ENCODE measurements around the gene PITHD1. TPM values are rescaled to one million over a fixed set of nuclear protein-coding genes. Genes with fewer than 3 reads are reported as not detected.

Gene PITHD1
- total and polyA plus RNA-seq, 4 experiments from 2014 or later: 65.3 to 82.2 (median 80.2) TPM

GRCh38 chr1:23756676-23757075 lies 21.5 kb upstream of the PITHD1 start:
- Mint-ChIP-seq H3K4me3 (no peak overlapping the region), H3K27me3 (no peaks in the 10 kb centered on the region), H3K9me3 (no peaks in the 10 kb centered on the region), H3K36me3 (peaks cover 52 to 92% of the 10 kb centered on the region in 2 donors), H3K27ac (peak overlapping the region in 1 of 7 donors; percentile 22), H3K4me1 (peaks cover 0 to under 1% (median 0%) of the 10 kb centered on the region in 4 donors)
- H3K27ac ChIP-seq (ENCODE audit: low read depth, low read length): no peak overlapping the region
- H3K4me3 ChIP-seq (ENCODE audit: low read length in 2 of 2): no peak overlapping the region
- DNase-seq: no peak
- H3K27me3 ChIP-seq (ENCODE audit: insufficient read depth, low read length): no peaks in the 10 kb centered on the region
- intact Hi-C loops (cut with micrococcal nuclease): no loop called here
- H3K4me1 ChIP-seq (ENCODE audit: insufficient read depth, low read length): no peaks in the 10 kb centered on the region
- H3K9me3 ChIP-seq (ENCODE audit: control insufficient read depth in 1 of 2, low read length in 2 of 2): no peaks in the 10 kb centered on the region
- ChIA-PET POLR2A (ENCODE audit: partially characterized antibody) (interaction anchor here (1.5 kb wide), 1 partner anchor 13 kb away, joined by 4 read pairs; the partner anchor contains the start of gene ELOA), CTCF (ENCODE audit: partially characterized antibody) (no interaction called here)
- H3K36me3 ChIP-seq (ENCODE audit: insufficient read depth, low read length): peaks cover 84% of the 10 kb centered on the region

DNA sequence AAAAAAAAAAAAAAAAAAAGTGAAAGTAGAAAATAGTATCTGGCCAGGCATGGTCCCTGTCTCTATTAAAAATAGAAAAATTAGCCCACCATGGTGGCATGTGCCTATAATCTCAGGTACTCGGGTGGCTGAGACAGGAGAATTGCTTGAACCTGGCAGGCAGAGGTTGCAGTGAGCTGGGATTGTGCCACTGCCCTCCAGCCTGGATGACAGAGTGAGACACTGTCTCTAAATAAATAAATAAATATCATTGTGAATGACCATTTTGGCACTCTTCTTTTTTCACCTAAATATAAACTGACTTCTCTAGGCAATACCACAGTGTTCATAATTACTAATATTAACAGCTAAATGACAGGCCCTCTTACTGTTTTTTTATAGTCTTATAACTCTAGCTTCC lies 20.4 kb upstream of the PITHD1 start:
- Histone ChIP-seq H3K4me3 (ENCODE audit: low read length in 2 of 2) (no peak overlapping the region), H3K9me3 (ENCODE audit: control insufficient read depth in 1 of 2, low read length in 2 of 2) (no peaks in the 10 kb centered on the region), H3K27me3 (ENCODE audit: insufficient read depth, low read length) (no peaks in the 10 kb centered on the region), H3K27ac (ENCODE audit: low read depth, low read length) (no peak overlapping the region), H3K36me3 (ENCODE audit: insufficient read depth, low read length) (peaks cover 73% of the 10 kb centered on the region), H3K4me1 (ENCODE audit: insufficient read depth, low read length) (no peaks in the 10 kb centered on the region)
- Mint-ChIP-seq H3K4me1 (no peaks in the 10 kb centered on the region), H3K9me3 (no peaks in the 10 kb centered on the region), H3K27ac (no peak overlapping the region), H3K4me3 (no peak overlapping the region), H3K36me3 (peaks cover 55 to 94% of the 10 kb centered on the region in 2 donors), H3K27me3 (no peaks in the 10 kb centered on the region)
- ChIA-PET CTCF (ENCODE audit: partially characterized antibody) (interaction anchor here (1.3 kb wide), 2 partner anchors 10 to 54 kb away, joined by 3 read pairs; no protein-coding TSS in a partner anchor), POLR2A (ENCODE audit: partially characterized antibody) (no interaction called here)
- no peak for DNase-seq
- intact Hi-C loops (cut with micrococcal nuclease): no loop called here

DNA sequence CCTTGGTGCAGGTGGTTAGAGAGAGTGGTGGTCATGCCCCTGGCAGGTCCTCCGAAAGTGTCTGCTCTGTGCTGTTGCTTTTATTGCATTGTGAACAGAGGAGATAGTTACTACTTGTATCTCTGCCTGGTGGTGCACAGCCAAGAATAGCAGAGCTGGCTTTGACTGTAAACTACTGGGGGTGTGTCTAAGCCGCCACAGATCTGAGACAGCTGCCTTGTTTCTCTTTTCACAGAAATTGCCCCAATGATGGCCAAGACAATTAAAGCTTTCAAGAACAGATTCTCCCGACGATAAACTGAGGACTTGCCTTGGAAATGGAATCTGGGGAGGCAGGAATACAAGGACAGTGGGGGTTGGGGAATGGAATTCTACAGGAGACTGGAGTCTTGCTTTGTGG lies 18.9 kb upstream of the PITHD1 start:
- CTCF ChIA-PET (ENCODE audit: partially characterized antibody): no interaction called here
- H3K36me3 ChIP-seq (ENCODE audit: insufficient read depth, low read length): peaks cover 61% of the 10 kb centered on the region
- Mint-ChIP-seq H3K27ac (peak overlapping the region in 1 of 7 donors; percentile 7), H3K36me3 (peaks cover 42 to 88% of the 10 kb centered on the region in 2 donors), H3K4me1 (no peaks in the 10 kb centered on the region), H3K27me3 (no peaks in the 10 kb centered on the region), H3K9me3 (no peaks in the 10 kb centered on the region), H3K4me3 (no peak overlapping the region)
- H3K27ac ChIP-seq (ENCODE audit: low read depth, low read length): no peak overlapping the region
- intact Hi-C loops (cut with micrococcal nuclease): no loop called here
- POLR2A ChIA-PET (ENCODE audit: partially characterized antibody): no interaction called here
- no peaks in the 10 kb centered on the region for H3K27me3 ChIP-seq (ENCODE audit: insufficient read depth, low read length)
- H3K4me3 ChIP-seq (ENCODE audit: low read length in 2 of 2): no peak overlapping the region
- no peak for DNase-seq
- no peaks in the 10 kb centered on the region for H3K9me3 ChIP-seq (ENCODE audit: control insufficient read depth in 1 of 2, low read length in 2 of 2)
- H3K4me1 ChIP-seq (ENCODE audit: insufficient read depth, low read length): no peaks in the 10 kb centered on the region

- Mint-ChIP-seq H3K4me3 (no peak overlapping the region), H3K27me3 (no peaks in the 10 kb centered on the region), H3K9me3 (no peaks in the 10 kb centered on the region), H3K36me3 (peaks cover 24 to 56% of the 10 kb centered on the region in 2 donors), H3K4me1 (no peaks in the 10 kb centered on the region), H3K27ac (no peak overlapping the region)
- ChIA-PET CTCF (ENCODE audit: partially characterized antibody) (interaction anchor here (1.5 kb wide), 1 partner anchor 8 kb away, joined by 7 read pairs; no protein-coding TSS in a partner anchor), POLR2A (ENCODE audit: partially characterized antibody) (interaction anchor here (0.6 to 0.9 kb wide), 2 partner anchors 14 to 72 kb away, joined by 4 to 5 read pairs; partner anchors contain the start of gene RPL11)
- Histone ChIP-seq H3K36me3 (ENCODE audit: insufficient read depth, low read length) (peaks cover 35% of the 10 kb centered on the region), H3K9me3 (ENCODE audit: control insufficient read depth in 1 of 2, low read length in 2 of 2) (no peaks in the 10 kb centered on the region), H3K4me1 (ENCODE audit: insufficient read depth, low read length) (no peaks in the 10 kb centered on the region), H3K4me3 (ENCODE audit: low read length in 2 of 2) (no peak overlapping the region), H3K27ac (ENCODE audit: low read depth, low read length) (no peak overlapping the region), H3K27me3 (ENCODE audit: insufficient read depth, low read length) (no peaks in the 10 kb centered on the region)
- intact Hi-C loops (cut with micrococcal nuclease): no loop called here
- DNase-seq: no peak
These were observed 15.1 kb upstream of the PITHD1 start for GRCh38 chr1:23763041-23763577.

DNA sequence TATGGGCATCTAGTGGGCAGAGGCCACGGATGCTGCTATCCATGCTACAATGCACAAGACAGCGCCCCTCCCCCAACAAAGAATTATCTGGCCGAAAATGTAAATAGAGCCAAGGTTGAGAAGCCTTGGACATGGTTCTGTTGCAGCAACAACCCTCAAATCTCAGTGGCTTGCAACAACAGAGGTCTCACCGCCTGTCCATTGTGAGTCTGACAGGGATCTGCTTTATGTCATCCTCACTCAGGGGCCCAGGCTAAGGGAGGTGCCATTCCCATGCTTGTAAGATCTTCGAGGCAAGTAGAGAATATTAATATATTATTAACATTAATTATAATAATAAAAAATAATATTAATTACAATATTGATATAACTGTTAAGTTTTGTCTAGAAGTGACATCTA lies 9.5 kb upstream of the PITHD1 start:
- H3K9me3 Mint-ChIP-seq: no peaks in the 10 kb centered on the region
- intact Hi-C loops (cut with micrococcal nuclease): no loop called here
- Histone ChIP-seq H3K27me3 (ENCODE audit: insufficient read depth, low read length) (no peaks in the 10 kb centered on the region), H3K9me3 (ENCODE audit: control insufficient read depth in 1 of 2, low read length in 2 of 2) (no peaks in the 10 kb centered on the region), H3K27ac (ENCODE audit: low read depth, low read length) (no peak overlapping the region), H3K4me1 (ENCODE audit: insufficient read depth, low read length) (peaks cover 3% of the 10 kb centered on the region), H3K4me3 (ENCODE audit: low read length in 2 of 2) (no peak overlapping the region), H3K36me3 (ENCODE audit: insufficient read depth, low read length) (peaks cover 5% of the 10 kb centered on the region)
- H3K36me3 Mint-ChIP-seq: peaks cover 0 to 11% of the 10 kb centered on the region in 2 donors
- H3K4me3 Mint-ChIP-seq: no peak overlapping the region
- ChIA-PET CTCF (ENCODE audit: partially characterized antibody) (interaction anchor here (0.5 kb wide), 1 partner anchor 123 kb away, joined by 4 read pairs; no protein-coding TSS in a partner anchor), POLR2A (ENCODE audit: partially characterized antibody) (no interaction called here)
- peaks cover 3 to 9% (median 4%) of the 10 kb centered on the region in 4 donors for H3K4me1 Mint-ChIP-seq
- no peak overlapping the region for H3K27ac Mint-ChIP-seq
- no peak for DNase-seq
- H3K27me3 Mint-ChIP-seq: no peaks in the 10 kb centered on the region

DNA sequence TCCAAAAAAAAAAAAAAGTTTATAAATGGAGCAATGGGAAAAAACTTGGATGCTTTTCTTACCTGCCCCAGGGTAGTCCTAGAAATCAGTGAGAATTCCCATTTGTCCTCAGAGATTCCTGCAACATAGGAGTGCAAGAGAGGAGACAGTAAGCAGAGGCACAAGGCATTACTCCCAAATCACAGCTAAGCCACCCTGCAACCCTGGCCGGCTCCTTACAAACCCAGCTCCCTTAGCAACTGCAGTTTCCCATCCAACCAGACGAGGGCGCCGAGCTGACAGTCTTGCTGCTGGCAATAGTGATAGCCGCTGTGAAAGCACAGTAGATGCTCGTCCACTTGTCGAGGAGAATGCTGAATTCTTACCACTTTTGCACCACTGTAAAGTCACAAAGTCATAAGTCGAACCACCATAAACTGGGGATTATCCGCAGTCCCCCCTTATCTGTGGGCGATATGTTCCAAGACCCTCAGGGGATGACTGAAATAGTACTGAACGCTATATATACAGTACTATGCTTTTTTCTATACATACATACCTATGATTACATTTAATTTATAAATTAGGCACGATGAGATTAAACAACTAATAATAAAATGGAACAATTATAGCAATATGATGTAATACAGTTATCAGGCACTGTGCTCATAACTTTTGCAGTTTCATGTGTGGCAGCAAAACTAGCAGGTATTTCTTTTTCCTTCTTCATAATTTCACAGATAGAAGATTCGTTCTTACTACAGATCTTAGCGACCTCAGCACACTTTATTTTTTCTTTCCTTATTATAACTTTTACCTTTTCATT lies 6.0 kb upstream of the PITHD1 start:
- peaks cover 6% of the 10 kb centered on the region for H3K4me1 ChIP-seq (ENCODE audit: insufficient read depth, low read length)
- H3K27ac Mint-ChIP-seq: peak overlapping the region in 1 of 7 donors; percentile 31
- no peaks in the 10 kb centered on the region for H3K9me3 Mint-ChIP-seq
- POLR2A ChIA-PET (ENCODE audit: partially characterized antibody): interaction anchor here (0.6 to 1.3 kb wide), 7 partner anchors 8 to 144 kb away, joined by 3 to 5 read pairs (median 3); partner anchors contain the start of genes CNR2, GALE and LYPLA2
- intact Hi-C loops (cut with micrococcal nuclease): loop anchor here (1.0 kb wide), 2 partner anchors 96 to 144 kb away; partner anchors contain the start of gene FUCA1
- CTCF ChIA-PET (ENCODE audit: partially characterized antibody): interaction anchor here (0.6 to 2.6 kb wide), 36 partner anchors 10 to 340 kb away, joined by 3 to 31 read pairs (median 4); partner anchors contain the start of genes ELOA, FUCA1, LYPLA2 and MYOM3
- peaks cover 3 to 10% (median 5%) of the 10 kb centered on the region in 4 donors for H3K4me1 Mint-ChIP-seq
- no peaks in the 10 kb centered on the region for H3K27me3 ChIP-seq (ENCODE audit: insufficient read depth, low read length)
- H3K36me3 Mint-ChIP-seq: peaks cover 0 to 6% of the 10 kb centered on the region in 2 donors
- no peaks in the 10 kb centered on the region for H3K9me3 ChIP-seq (ENCODE audit: control insufficient read depth in 1 of 2, low read length in 2 of 2)
- H3K27ac ChIP-seq (ENCODE audit: low read depth, low read length): no peak overlapping the region
- no peaks in the 10 kb centered on the region for H3K27me3 Mint-ChIP-seq
- H3K4me3 ChIP-seq (ENCODE audit: low read length in 2 of 2): no peak overlapping the region
- peak; percentile 72 to 85 (median 77) for DNase-seq
- peak overlapping the region in 3 of 8 donors; percentile 24 to 60 (median 55) for H3K4me3 Mint-ChIP-seq
- H3K36me3 ChIP-seq (ENCODE audit: insufficient read depth, low read length): no peaks in the 10 kb centered on the region

DNA sequence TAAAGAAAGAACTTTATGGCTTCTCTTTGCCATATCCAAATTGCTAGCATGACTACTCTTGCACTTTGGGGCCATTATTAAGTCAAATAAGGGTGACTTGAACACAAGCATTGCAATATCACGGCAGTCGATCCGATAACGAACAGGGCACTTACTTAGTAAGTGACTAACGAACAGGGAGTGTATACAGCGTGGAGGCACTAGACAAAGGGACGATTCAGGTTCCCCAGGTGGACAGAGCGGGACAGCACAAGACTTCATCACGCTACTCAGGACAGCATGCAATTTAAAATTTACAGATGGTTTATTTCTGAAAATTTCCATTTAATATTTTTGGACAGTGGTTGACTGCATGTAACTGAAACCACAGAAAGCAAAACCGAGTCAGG lies 5.4 kb upstream of the PITHD1 start:
- Histone ChIP-seq H3K4me3 (ENCODE audit: low read length in 2 of 2) (no peak overlapping the region), H3K9me3 (ENCODE audit: control insufficient read depth in 1 of 2, low read length in 2 of 2) (no peaks in the 10 kb centered on the region), H3K27ac (ENCODE audit: low read depth, low read length) (no peak overlapping the region), H3K4me1 (ENCODE audit: insufficient read depth, low read length) (peaks cover 11% of the 10 kb centered on the region), H3K27me3 (ENCODE audit: insufficient read depth, low read length) (no peaks in the 10 kb centered on the region), H3K36me3 (ENCODE audit: insufficient read depth, low read length) (no peaks in the 10 kb centered on the region)
- no peak overlapping the region for H3K27ac Mint-ChIP-seq
- H3K4me3 Mint-ChIP-seq: peak overlapping the region in 1 of 8 donors; percentile 67
- no peaks in the 10 kb centered on the region for H3K9me3 Mint-ChIP-seq
- H3K36me3 Mint-ChIP-seq: peaks cover 0 to 7% of the 10 kb centered on the region in 2 donors
- intact Hi-C loops (cut with micrococcal nuclease): loop anchor here (1.0 kb wide), 2 partner anchors 95 to 143 kb away; partner anchors contain the start of gene FUCA1
- peaks cover 5 to 14% (median 7%) of the 10 kb centered on the region in 4 donors for H3K4me1 Mint-ChIP-seq
- ChIA-PET POLR2A (ENCODE audit: partially characterized antibody) (no interaction called here), CTCF (ENCODE audit: partially characterized antibody) (no interaction called here)
- DNase-seq: no peak
- H3K27me3 Mint-ChIP-seq: no peaks in the 10 kb centered on the region

All from CD4-positive, alpha-beta memory T cell (primary cell).